ENCODE measurements around the gene CATSPER3. TPM values are rescaled to one million over a fixed set of nuclear protein-coding genes. Genes with fewer than 3 reads are reported as not detected.

CATSPER3 gene
- total and polyA plus RNA-seq, 3 donors from 2014 or later = 11.8 to 56.6 (median 21.7) TPM

- TF ChIP-seq POLR2A (IDR thresholded peaks at IDR 0.05) (no peak), CTCF (IDR thresholded peaks at IDR 0.05) (no peak)
- Histone ChIP-seq H3K36me3 (ENCODE audit: low read depth, missing control alignments) (no peaks in the 10 kb centered on the region), H3K4me3 (no peak overlapping the region), H3K4me1 (no peaks in the 10 kb centered on the region), H3K27me3 (no peaks in the 10 kb centered on the region), H3K27ac (no peak overlapping the region), H3K9me3 (no peaks in the 10 kb centered on the region)
- intact Hi-C loops (cut with DNase I; ENCODE audit: low total_unique reads) = no loop called here
- DNase-seq = no peak
- 83 to 92% methylated on average over 6 of the region's 6 CpGs for WGBS, 2 donors
Measured at GRCh38 chr5:135015942-135016341, 48.2 kb downstream of the CATSPER3 start.

GRCh38 chr5:135016861-135017290 lies 49.2 kb downstream of the CATSPER3 start:
- 75 to 92% methylated on average over 10 to 11 of the region's 11 CpGs for WGBS, 2 donors
- Histone ChIP-seq H3K4me3 (no peak overlapping the region), H3K9me3 (no peaks in the 10 kb centered on the region), H3K27ac (no peak overlapping the region), H3K27me3 (no peaks in the 10 kb centered on the region), H3K4me1 (no peaks in the 10 kb centered on the region), H3K36me3 (ENCODE audit: low read depth, missing control alignments) (no peaks in the 10 kb centered on the region)
- no peak for DNase-seq
- intact Hi-C loops (cut with DNase I; ENCODE audit: low total_unique reads) = no loop called here
- no peak for TF ChIP-seq CTCF (IDR thresholded peaks at IDR 0.05)
- no peak for TF ChIP-seq POLR2A (IDR thresholded peaks at IDR 0.05)

GRCh38 chr5:135018457-135018856 lies 50.8 kb downstream of the CATSPER3 start:
- no peaks in the 10 kb centered on the region for H3K27me3 ChIP-seq
- intact Hi-C loops (cut with DNase I; ENCODE audit: low total_unique reads) = no loop called here
- DNase-seq = no peak
- H3K36me3 ChIP-seq (ENCODE audit: low read depth, missing control alignments) = no peaks in the 10 kb centered on the region
- H3K9me3 ChIP-seq = no peaks in the 10 kb centered on the region
- no peaks in the 10 kb centered on the region for H3K4me1 ChIP-seq
- 88 to 97% methylated on average over 4 of the region's 4 CpGs for WGBS, 2 donors
- H3K27ac ChIP-seq = no peak overlapping the region
- H3K4me3 ChIP-seq = no peak overlapping the region
- TF ChIP-seq CTCF (IDR thresholded peaks at IDR 0.05) (no peak), POLR2A (IDR thresholded peaks at IDR 0.05) (no peak)

GRCh38 chr5:135019314-135019713 lies 51.6 kb downstream of the CATSPER3 start:
- no peak for TF ChIP-seq CTCF (IDR thresholded peaks at IDR 0.05)
- TF ChIP-seq POLR2A (IDR thresholded peaks at IDR 0.05) = no peak
- Histone ChIP-seq H3K9me3 (no peaks in the 10 kb centered on the region), H3K27ac (no peak overlapping the region), H3K4me1 (no peaks in the 10 kb centered on the region), H3K4me3 (no peak overlapping the region), H3K27me3 (no peaks in the 10 kb centered on the region), H3K36me3 (ENCODE audit: low read depth, missing control alignments) (no peaks in the 10 kb centered on the region)
- intact Hi-C loops (cut with DNase I; ENCODE audit: low total_unique reads) = no loop called here
- 84 to 88% methylated on average over 3 to 5 of the region's 5 CpGs for WGBS, 2 donors
- no peak for DNase-seq

GRCh38 chr5:135020111-135020895 lies 52.6 kb downstream of the CATSPER3 start:
- Histone ChIP-seq H3K4me3 (no peak overlapping the region), H3K4me1 (no peaks in the 10 kb centered on the region), H3K27ac (no peak overlapping the region), H3K27me3 (no peaks in the 10 kb centered on the region), H3K9me3 (no peaks in the 10 kb centered on the region), H3K36me3 (ENCODE audit: low read depth, missing control alignments) (no peaks in the 10 kb centered on the region)
- TF ChIP-seq POLR2A (IDR thresholded peaks at IDR 0.05) (no peak), CTCF (IDR thresholded peaks at IDR 0.05) (no peak)
- DNase-seq = no peak
- WGBS, 2 donors = 80 to 86% methylated on average over 16 of the region's 16 CpGs
- intact Hi-C loops (cut with DNase I; ENCODE audit: low total_unique reads) = no loop called here
